Limb (tissue), 2 donors: ENCODE data around the gene BTBD2.
"Not testable (repeated sequence)": the region's sequence is repeated elsewhere in the genome, so short reads cannot be mapped to it uniquely, and the experiment has no call there.

ENCODE experiments used
- DNase-seq, 2 donors: peaks; one replicate each; pipeline ENCODE4 v3.0.0-alpha.2; 2016; ENCODE audit errors: extremely low spot score in 2 of 2

Gene BTBD2

DNA sequence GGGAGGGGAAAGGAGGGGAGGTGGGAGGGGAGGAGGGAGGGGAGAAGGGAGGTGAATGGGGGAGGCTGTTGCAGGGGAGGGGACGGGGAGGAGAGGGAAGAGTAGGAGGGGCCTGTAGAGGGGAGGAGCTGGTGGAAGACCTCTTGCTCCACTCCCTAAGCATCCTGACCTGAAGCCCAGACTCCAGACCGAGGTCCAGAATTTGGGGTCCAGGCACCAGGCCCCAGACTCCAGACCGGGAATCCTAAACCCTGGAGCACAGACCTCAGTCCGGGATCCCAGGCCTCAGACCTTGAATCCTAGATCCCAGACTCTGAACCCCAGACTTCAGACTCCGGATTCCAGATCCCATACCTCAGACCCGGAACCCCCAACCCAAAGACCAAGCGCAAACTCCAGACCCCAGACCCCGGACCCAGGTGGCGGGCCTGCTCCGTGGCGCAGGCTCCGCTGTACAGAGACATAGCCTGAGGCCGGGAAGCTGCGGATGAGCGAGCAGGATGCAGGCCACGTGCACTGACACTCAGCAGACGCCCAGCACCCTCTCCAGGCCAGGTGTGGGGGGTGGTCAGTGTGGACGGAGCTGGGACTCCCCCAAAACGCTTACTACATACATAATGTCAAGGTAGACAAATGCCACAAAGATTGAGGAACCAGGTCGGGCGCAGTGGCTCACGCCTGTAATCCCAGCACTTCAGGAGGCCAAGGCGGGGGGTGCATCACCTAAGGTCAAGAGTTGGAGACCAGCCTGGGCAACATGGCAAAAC lies 710 bp upstream of the BTBD2 start:
- DNase-seq: peak; percentile 69 to 80

DNA sequence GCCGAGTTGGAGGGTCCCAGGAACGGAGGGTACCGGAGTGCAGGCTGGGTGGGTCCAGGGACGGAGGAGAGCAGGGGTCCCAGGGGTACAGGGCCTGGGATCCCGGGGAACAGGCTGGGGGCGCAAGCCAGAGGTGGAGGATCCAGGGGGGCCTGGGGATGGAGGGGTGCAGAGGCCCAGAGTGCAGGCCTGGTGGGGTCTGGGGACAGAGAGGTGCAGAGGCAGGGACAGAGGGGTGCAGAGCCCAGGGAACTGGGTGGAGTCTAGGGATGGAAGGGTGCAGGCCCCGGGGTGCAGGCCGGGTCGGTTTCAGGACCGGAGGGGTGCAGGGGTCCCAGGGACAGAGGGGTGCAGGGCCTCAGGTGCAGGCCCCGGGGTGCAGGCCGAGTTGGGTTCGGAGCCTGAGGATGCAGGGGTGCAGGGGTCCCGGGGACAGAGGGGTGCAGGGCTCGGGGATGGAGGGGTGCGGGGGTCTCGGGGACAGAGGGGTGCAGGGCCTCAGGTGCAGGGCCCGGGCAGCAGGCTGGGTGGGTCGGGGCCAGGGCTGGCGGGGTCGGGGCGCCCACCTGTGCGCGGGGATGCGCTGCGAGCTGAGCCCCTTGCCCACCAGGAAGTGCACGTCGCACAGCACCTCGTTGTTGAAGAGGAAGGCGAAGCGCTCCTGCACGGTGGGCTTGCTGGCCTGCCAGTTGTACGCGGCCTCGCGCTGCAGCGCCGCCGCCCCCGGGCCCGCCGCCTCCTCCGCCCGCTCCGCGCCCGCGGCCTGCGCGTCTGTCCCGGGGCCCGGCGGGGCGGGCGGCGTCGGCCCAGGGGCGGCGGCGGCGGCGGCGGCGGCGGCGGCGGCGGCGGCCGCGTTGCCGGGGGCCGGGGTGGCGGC lies 545 bp downstream of the BTBD2 start:
- DNase-seq: peak in 1 of 2 donors; percentile 55

DNA sequence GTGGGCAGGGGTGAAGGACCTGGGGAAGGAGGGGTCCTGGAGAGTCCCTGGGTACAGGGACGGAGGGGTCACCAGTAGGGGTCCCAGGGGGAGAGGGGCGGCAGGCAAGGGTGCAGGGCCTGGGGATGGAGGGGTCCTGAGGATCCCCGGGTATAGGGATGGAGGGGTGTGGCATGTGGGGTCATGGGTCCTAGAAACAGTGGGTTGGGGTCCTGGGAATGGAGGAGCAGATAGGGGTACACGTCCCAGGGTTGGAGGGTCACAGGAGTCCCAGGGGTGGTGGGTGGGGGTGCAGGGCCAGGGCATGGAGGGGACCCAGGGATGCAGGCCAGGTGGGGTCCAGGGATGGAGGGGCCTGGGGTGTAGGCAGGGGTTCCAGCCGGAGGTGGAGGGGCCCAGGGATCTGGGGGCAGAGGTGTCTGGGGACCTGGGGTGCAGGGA lies 1.4 kb downstream of the BTBD2 start:
- no peak for DNase-seq

DNA sequence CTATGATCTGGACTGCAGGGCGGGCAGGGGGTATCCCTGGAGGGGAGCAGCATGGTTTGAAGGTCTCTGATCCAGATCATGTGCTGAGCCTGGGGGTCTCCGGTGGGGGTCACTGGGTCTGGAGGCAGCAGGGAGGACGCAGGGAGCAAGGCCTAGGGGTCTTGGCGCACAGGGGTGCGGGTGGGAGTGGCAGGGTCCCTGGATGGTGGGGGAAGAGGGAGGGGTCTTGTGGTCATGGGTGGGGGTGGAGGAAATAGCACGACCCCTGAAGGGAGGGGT lies 1.9 kb downstream of the BTBD2 start:
- DNase-seq: no peak

DNA sequence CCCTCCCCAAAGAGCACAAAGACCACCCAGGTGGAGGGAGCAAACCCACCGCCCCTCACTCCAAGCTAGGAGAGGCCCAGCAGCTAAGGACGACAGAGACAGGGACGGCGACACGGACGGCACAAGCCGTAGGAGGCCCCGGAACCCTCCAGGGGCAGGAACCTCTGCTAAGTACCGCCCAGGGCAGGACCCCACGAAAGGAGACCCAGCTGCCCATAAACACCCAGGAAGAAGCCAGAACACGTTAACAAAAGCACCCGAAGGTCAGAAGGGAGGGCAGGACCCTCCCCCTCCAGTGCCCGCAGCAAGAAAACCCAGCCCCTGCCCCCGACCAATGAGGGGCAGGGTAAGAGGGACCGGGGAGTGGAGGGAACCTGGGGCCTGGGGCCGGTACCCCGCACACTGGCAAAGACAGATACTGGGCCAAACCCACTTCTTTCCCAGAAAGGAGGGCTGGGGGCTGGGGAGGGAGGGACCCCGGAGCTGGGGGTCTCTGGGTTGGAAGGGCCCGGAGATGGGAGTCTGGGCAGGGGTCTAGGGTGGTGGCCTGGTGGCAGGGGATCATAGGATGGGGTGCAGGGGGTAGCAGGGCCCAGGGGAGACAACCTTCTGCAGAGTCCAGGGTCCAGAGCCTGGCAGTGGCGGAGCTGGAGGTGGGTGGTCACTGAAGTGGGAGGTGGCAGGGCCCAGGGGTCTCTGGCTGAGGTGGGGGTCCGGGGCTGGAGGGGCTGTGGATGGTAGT lies 2.4 kb downstream of the BTBD2 start:
- no peak for DNase-seq

DNA sequence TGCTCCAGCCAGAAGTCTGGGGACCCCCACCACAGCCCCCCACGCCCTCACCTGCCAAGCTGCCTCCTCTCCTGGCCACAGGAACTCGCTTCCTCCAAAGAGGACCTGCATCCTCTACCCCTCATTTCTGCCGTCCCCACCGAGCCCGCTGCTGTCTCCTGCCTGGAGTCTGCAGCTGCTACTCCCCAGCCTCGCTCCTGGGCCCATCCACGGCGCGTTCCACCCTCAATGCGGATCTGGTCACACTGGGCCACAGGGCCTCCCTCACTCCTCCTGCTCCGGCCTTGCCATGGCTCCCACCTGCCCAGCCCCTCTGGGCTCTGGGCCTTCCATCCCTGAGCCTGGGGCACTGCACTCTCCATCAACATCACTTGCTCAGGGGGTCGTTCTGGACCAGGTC lies 4.3 kb downstream of the BTBD2 start:
- DNase-seq: no peak

DNA sequence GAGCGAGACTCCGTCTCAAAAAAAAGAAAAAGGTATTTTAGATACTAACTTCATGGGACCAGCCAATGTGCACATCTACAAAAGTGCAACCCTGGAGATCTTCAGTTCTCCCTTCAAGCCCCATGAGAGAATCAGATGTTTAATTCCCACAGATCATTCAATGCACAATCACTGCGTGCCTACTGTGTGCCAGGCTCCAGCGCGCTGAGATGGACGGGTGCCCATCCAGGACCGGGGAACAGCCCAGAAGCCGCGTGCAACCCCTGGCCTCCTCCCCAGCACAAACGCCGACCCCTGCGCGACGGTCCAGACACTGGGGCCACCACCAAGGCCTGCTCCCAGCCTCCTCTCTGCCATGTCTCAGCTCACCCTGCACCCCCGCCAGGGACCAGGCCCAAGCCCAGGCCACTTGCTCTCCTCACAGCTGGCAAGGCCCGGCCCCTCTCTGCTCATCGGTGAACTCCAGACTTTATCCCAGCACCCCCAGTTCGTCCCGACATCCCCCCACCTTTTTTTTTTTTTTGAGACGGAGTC lies 5.3 kb downstream of the BTBD2 start:
- no peak for DNase-seq

DNA sequence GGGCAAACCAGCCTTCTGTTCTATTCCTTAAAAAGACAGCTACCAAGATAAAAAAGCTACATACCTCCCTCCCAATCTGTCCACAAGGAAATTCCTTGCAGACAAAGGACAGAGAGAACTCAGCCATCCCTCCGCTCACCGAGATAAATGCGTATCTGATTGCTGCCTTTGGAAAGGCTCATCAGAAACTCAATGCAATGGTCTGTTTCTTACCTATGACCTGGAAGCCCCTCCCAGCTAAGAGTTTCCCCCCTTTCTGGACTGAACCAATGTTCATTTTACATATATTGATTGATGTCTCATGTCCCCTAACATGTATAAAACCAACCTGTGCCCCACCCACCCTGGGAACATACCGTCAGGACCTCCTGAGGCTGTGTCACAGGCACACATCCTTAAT lies 11.6 kb downstream of the BTBD2 start:
- no peak for DNase-seq

DNA sequence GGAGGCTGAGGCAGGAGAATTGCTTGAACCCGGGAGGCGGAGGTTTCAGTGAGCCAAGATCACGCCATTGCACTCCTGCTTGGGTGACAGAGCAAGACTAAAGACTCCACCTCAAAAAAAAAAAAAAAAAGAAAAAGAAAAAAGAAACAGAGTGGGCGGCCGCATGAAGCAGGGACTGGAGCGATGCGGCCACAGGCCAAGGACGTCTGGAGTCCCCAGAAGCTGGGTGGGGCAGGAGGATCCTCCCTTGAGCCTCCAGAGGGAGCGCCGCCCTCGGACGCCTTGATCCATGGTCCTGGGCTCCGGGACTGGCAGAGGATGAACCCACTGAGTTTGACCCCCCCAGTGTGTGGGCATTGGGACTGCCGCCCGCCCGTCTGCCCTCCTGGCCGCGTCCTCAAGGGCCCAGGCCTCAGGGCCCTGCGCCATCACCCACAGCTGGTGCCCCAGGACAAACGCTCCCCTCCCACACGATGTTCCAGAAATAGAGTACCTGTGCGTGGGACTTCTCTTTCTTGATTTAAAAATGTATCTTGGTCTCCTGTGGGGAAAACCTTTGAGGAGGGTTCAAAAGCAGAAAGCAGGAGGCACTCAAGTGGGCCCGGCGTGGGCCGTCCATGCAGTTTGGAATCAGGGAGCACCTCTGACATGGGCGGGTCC lies 15.5 kb downstream of the BTBD2 start:
- no peak for DNase-seq

DNA sequence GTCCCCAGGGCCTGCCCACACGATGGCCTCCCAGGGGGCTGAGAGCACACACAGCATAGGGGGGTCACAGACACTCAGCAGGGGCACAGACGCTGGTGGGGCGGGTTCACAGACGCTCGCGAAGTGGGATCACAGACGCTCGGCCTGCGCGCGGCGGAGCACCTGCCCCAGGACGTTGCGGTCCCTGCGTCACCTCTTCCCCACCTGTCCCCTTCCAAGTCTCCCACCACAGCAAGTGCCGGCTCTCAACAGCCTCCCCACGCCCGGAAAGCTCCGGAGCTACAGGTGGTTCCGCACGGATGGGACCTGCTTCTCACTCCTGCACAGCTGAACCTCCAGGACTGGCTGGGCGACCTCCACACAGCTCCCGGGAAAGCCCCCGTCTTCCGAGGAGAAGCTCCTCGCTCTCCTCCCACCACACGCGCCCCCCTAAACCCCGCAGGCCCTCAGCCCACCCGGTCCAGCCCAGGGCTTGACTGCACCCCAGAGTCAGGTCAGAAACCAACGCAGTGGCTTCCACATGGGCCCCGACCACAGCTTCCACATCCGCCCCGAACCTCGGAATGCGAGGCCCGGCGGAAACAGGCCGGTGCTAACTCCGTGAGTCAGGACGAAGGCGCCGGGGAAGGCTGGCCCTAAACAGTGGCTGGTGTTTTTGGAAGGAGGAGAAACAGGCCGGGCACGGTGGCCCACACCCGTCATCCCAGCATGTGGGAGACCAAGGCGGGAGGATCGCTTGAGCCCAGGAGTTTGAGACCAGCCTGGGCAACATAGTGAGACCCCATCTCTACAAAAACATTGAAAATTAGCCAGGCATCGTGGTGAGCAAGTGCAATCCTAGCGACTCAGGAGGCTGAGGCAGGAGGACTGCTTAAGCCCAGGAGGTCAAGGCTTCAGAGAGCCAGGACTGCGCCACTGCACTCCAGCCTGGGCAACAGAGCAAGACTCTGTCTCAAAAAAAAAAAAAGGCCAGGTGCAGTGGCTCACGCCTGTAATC lies 16.5 kb downstream of the BTBD2 start:
- no peak for DNase-seq

DNA sequence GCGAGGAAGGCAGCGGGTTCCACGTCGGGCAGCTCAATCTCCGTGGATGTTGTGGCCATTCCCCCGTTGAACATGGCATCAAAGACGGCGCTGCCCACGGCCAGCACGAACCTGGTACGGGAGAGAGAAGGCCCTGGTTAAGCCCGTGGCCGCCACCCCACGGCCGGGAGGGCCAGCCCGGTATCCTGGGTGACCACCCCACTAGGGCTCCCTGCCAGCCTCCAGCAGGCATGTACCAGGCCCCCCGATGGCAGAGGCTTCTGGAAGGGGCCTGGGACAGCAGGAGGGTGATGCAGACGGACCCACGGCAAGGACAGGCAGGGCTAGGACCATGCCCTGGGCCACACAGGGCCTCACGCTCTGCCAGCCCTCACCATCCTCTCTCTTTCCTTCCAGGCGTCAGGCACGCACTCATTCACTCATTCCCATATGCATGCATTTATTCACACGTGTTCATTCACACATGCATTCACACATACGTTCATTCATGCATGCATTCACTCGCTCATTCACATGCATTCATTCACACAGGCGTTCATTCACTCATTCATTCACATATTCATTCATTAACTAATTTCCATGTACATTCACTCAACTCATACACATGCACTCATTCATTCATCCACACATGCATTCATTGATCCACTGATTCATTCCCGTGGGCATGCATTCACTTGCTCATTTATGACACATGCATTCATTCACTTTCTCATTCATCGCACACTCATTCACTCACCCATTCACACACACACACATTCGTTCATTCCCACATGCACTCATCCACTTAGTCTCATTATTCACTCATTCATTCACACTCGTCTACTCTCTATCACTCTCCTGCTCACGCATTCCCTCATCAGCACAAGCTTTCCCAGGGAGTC lies 17.9 kb downstream of the BTBD2 start:
- no peak for DNase-seq

DNA sequence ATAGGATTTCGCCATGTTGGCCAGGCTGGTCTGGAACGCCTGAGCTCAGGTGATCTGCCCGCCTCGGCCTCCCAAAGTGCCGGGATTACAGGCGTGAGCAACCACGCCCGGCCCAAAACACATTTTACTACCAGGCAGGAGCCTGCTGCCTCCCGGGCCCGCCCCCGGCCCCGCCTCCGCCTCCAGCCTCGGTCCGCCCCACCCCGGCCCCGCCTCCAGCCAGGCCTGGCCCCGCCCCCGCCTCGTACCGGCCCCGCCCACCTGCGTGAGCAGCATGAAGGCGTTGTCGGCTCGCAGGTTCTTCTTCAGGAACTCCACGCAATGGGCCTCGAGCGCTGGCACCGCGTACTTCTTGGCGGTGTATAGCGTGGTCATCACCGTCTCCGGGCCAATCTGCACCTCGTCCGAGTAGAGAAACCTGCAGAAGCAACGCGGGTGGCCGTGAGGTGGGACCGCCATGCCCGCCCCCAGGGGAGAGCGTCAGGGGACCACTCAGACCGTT lies 22.7 kb downstream of the BTBD2 start:
- no peak for DNase-seq

DNA sequence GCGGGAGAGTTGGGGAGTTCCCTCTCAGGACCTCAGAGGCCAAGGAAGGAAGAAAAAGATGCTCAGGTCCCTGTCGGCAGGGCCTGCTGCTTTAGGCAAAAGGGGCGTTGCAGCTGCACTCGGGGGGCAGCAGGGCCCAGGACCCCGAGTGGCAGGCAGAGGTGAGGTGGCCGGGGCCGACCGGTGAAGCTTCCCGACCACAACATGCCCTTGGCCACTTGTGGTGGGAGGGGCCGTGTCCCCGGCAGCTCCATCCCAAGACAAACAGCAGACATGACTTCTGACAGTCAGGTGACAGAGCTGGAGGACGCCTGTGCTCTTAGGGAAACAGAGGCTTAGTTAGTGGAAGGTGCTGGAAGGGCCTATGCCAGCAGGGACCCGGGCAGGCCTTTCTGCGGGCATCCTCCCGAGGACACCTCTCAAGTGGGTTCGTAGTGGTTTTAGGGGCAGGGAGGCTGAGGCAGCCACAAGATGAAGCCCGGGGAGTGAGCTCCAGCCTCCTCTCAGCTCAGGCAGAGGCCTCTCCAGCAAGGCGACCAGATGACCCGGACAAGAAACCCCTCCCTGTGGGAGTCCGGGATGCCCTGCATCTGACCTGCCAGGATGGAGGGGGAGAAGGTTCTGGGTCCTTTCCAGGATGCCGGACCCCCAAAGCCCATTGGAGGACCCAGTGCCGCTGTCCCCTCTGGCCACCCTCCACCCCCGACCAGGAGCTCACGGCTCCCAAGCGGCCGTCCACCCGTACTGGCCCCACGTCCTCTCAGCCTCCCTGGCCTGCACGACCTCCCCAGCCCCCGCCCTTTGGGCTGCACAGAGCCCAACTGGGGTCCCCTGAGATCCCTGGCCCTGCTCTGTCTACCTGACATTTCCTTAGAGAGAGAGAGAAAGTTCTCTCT lies 24.2 kb downstream of the BTBD2 start:
- no peak for DNase-seq

DNA sequence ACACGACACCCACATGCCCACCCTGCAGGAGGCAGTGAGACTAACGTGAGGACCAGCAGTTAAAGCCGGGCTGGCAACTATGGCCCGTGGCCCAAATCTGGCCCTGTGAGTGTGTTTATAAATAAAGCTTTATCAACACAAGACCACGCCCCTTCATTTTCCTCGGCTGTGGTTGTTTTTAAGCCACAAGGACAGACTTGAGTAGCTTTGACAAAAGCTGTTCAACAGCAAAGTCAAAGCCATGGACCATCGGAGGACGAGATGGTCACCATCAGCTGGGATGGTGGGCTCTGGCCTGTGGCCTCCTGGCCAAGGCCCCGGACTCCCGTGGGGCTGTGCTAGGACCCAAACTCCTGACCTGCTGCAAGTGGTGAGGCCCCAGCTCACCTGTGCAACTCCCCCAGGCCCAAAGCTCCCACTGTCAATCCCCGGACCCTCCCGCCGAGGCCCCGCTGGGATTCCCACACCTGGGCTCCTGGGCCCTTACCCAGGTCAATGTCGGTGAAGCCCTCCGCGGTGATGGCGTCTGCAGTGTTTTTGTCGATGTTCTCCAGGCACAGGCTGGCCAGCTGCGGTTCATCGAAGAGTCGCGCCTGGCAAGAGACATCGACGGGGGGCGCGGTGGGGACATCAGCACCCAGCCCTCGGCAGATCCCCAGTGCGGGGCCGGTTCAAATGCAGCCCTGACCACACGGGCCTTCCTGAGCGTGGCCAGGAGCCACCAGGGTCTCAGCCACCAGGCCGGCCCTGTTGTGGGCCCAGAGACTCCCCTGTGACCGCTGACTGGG lies 25.1 kb downstream of the BTBD2 start:
- DNase-seq: no peak

DNA sequence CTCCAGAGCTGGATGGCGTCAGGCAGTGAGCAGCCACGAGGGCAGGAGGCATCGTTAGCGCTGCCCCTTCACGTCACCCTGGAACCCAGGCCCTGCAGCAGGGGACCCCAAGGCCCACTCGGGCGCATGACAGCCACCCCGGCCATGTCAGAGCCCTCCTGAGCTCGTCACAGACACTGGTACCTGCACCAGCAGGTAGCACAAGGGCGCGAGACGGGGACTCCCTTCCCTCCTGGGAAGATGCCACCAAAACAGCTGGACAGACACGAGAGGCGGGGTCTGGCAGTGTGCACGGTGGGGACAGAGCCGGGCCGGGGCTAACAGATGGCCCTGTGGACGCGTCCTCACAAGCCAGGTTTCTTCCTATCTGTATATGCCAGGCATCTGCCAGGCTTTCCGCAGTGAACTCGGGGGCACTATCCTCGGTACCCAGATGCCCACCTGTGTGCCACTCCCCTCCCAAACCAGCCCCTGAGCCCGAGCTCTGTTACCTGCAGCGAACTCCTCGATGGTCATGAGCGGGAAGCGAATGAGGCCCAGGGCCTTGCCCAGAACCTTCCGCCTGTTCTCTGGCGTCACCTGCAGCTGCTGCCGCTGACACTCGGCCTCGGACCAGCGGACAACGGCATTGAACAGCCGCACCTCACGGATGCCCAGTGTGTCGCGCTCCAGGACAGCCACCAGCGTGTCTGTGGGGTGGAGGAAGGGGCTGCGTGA lies 25.8 kb downstream of the BTBD2 start:
- DNase-seq: no peak

DNA sequence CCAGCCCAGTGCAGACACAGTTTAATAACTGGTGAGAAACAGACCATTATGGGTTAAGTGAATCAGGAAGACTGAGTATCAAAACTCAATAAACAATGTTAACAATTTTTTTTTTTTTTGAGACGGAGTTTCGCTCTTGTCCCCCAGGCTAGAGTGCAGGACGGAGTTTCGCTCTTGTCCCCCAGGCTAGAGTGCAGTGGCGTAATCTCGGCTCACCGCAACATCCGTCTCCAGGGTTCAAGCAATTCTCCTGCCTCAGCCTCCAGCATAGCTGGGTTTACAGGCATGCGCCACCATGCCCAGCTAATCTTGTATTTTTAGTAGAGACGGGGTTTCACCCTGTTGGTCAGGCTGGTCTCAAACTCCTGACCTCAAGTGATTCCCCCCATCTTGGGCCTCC lies 27.1 kb downstream of the BTBD2 start:
- DNase-seq: not testable (repeated sequence)
